ENCODE measurements around the gene BANK1.

The BANK1 gene

GRCh38 chr4:102027961-102028360 is 237.4 kb downstream of the BANK1 start:
- TF ChIP-seq, protein P1, sequence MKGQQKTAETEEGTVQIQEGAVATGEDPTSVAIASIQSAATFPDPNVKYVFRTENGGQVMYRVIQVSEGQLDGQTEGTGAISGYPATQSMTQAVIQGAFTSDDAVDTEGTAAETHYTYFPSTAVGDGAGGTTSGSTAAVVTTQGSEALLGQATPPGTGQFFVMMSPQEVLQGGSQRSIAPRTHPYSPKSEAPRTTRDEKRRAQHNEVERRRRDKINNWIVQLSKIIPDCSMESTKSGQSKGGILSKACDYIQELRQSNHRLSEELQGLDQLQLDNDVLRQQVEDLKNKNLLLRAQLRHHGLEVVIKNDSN (IDR thresholded peaks at IDR 0.05), result no peak
- TF ChIP-seq YY1 (IDR thresholded peaks at IDR 0.05; ENCODE audit: low read depth), result no peak
- TF ChIP-seq NFIC (IDR thresholded peaks at IDR 0.05), result no peak
- TF ChIP-seq TEAD4 (IDR thresholded peaks at IDR 0.05), result no peak
- no peak for TF ChIP-seq RAD21 (IDR thresholded peaks at IDR 0.05; ENCODE audit: low read depth)
- no peak for TF ChIP-seq EGR1 (IDR thresholded peaks at IDR 0.05)
- no peak for TF ChIP-seq ZBTB7A (IDR thresholded peaks at IDR 0.05; ENCODE audit: low read depth)
- no peak for TF ChIP-seq CEBPB (IDR thresholded peaks at IDR 0.05)
- TF ChIP-seq, protein P2, sequence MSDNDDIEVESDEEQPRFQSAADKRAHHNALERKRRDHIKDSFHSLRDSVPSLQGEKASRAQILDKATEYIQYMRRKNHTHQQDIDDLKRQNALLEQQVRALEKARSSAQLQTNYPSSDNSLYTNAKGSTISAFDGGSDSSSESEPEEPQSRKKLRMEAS (IDR thresholded peaks at IDR 0.05), result no peak
- TF ChIP-seq TCF12 (IDR thresholded peaks at IDR 0.05; ENCODE audit: low read depth), result no peak
- no peak for TF ChIP-seq EP300 (IDR thresholded peaks at IDR 0.05; ENCODE audit: borderline replicate concordance)
- TF ChIP-seq FOXM1 (IDR thresholded peaks at IDR 0.05; ENCODE audit: borderline replicate concordance, low read depth), result no peak
- TF ChIP-seq TAF1 (IDR thresholded peaks at IDR 0.05; ENCODE audit: low read depth), result no peak
- no peak for TF ChIP-seq CREB1 (IDR thresholded peaks at IDR 0.05; ENCODE audit: low read depth)
- no peak for TF ChIP-seq REST (IDR thresholded peaks at IDR 0.05; ENCODE audit: low read depth)

DNA sequence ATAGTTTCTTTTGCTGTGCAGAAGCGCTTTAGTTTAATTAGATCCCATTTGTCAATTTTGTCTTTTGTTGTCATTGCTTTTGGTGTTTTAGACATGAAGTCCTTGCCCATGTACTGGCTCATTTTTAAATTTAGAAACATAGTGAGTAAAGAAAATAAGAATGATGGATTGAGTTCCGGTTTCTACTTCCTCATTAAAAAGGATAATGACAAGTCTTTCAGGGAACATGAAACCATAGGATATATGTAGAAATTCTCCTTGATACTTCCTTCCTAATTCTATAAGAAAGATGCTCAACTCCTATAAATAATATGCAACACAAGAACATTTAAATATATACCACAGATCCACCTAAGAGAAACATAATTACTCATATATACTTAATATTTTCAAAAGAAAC is 240.9 kb downstream of the BANK1 start:
- TF ChIP-seq TCF12 (IDR thresholded peaks at IDR 0.05; ENCODE audit: low read depth) (no peak), CREB1 (IDR thresholded peaks at IDR 0.05; ENCODE audit: low read depth) (no peak), ZBTB7A (IDR thresholded peaks at IDR 0.05; ENCODE audit: low read depth) (no peak), FOXM1 (IDR thresholded peaks at IDR 0.05; ENCODE audit: borderline replicate concordance, low read depth) (no peak), YY1 (IDR thresholded peaks at IDR 0.05; ENCODE audit: low read depth) (no peak), NFIC (IDR thresholded peaks at IDR 0.05) (no peak), EGR1 (IDR thresholded peaks at IDR 0.05) (no peak), TAF1 (IDR thresholded peaks at IDR 0.05; ENCODE audit: low read depth) (no peak), CEBPB (IDR thresholded peaks at IDR 0.05) (no peak), TEAD4 (IDR thresholded peaks at IDR 0.05) (no peak)
- TF ChIP-seq, protein P1 (IDR thresholded peaks at IDR 0.05), result no peak
- TF ChIP-seq, protein P2 (IDR thresholded peaks at IDR 0.05), result no peak

GRCh38 chr4:102036016-102036415 is 245.5 kb downstream of the BANK1 start:
- no peak for TF ChIP-seq NFIC (IDR thresholded peaks at IDR 0.05)
- no peak for TF ChIP-seq CREB1 (IDR thresholded peaks at IDR 0.05; ENCODE audit: low read depth)
- TF ChIP-seq YY1 (IDR thresholded peaks at IDR 0.05; ENCODE audit: low read depth), result no peak
- TF ChIP-seq CEBPB (IDR thresholded peaks at IDR 0.05), result no peak
- no peak for TF ChIP-seq FOXM1 (IDR thresholded peaks at IDR 0.05; ENCODE audit: borderline replicate concordance, low read depth)
- no peak for TF ChIP-seq TAF1 (IDR thresholded peaks at IDR 0.05; ENCODE audit: low read depth)
- TF ChIP-seq EGR1 (IDR thresholded peaks at IDR 0.05), result no peak
- no peak for TF ChIP-seq REST (IDR thresholded peaks at IDR 0.05; ENCODE audit: low read depth)
- no peak for TF ChIP-seq EP300 (IDR thresholded peaks at IDR 0.05; ENCODE audit: borderline replicate concordance)
- TF ChIP-seq, protein P1 (IDR thresholded peaks at IDR 0.05), result no peak
- TF ChIP-seq, protein P2 (IDR thresholded peaks at IDR 0.05), result no peak

DNA sequence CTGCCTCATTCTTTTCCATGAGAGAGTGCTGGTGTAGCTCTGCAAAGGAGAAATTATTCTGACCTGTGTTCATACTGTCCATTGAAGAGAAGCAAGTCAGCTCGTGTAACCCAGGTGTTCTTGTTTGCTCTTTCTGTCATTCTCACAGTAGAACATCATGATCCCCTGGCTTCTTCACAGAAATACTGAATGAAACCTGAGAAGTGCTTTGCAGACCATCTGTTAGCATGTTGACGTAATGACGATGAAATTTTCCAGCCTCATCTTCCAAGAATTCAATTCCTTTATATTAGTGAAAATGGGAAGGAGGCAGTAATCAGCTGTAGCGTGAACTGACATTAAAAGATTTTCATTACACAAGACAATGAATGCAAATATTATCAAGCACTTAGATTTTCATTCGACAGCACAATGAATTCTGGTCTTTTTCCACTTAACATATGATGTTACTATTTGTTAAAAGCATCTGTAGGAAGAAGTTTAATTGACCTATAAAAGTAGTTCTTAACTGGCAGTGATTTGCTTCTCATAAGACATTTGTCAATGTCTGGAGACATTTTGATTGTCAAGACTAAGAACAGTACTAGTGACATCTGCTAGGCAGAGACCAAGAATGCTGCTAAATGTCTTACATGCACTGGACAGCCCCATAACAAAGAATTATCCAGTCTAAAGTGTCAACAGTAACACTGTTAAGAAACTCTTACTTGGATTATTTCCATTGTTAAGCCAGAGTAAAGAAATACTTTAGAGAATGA is 246.3 kb downstream of the BANK1 start:
- TF ChIP-seq TCF12 (IDR thresholded peaks at IDR 0.05; ENCODE audit: low read depth) (0 out of 2 replicates have a peak, but pooled peaks have one; percentile 22), TEAD4 (IDR thresholded peaks at IDR 0.05) (peak; percentile 67), CEBPB (IDR thresholded peaks at IDR 0.05) (no peak), EP300 (IDR thresholded peaks at IDR 0.05; ENCODE audit: borderline replicate concordance) (peak; percentile 62; the same call in 1 of the 2 replicates), FOXM1 (IDR thresholded peaks at IDR 0.05; ENCODE audit: borderline replicate concordance, low read depth) (no peak; the same call in 1 of the 2 replicates)

DNA sequence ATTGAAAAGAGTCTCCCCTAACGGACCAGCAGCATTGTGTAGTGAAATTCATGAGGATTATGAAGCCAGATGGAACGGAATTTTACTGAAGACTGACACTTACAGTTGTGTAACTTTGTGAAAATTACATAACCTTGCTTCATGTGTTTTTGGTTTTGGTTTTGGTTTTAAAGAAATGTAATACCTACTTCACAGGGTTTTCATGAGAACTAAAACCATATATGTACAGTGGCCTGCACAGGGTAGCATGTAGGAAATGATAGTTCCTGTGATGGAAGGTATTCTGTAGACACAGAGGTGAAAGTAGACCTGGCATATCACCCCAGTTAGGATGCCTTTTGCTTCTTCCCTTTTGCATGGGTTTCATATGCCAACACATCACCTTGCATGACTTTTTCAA is 247.0 kb downstream of the BANK1 start:
- TF ChIP-seq EP300 (IDR thresholded peaks at IDR 0.05; ENCODE audit: borderline replicate concordance), result no peak
- TF ChIP-seq TAF1 (IDR thresholded peaks at IDR 0.05; ENCODE audit: low read depth), result no peak
- TF ChIP-seq CREB1 (IDR thresholded peaks at IDR 0.05; ENCODE audit: low read depth), result no peak
- no peak for TF ChIP-seq REST (IDR thresholded peaks at IDR 0.05; ENCODE audit: low read depth)

Data from Ishikawa (cell line).